Smooth muscle cell of the brain vasculature (primary cell): ENCODE measurements around the gene PPP1R1B.

Source experiments
- DNase-seq: peaks from one replicate; pipeline ENCODE4 v3.0.0-alpha.2; 2012; ENCODE audit warnings: low read depth, low spot score

The PPP1R1B gene

GRCh38 chr17:39683295-39683939 lies 56.7 kb downstream of the PPP1R1B start:
- DNase-seq: no peak

GRCh38 chr17:39684369-39685192 lies 57.8 kb downstream of the PPP1R1B start:
- no peak for DNase-seq
